Measurements from ENCODE around the gene ZFX. TPM values are rescaled to one million over a fixed set of nuclear protein-coding genes. Genes with fewer than 3 reads are reported as not detected.
"Not testable (repeated sequence)": the region's sequence is repeated elsewhere in the genome, so short reads cannot be mapped to it uniquely, and the experiment has no call there.

The ZFX gene
- 38.2 and 121 TPM in 2 replicates for total RNA-seq

- DNase-seq (ENCODE audit: low read depth) = no peak
Observed at GRCh38 chrX:24149351-24150050, at the start of gene ZFX. ZFX (plus strand) TSS chrX:24149729; CDS start chrX:24172743, 23,014 bp downstream.

- DNase-seq (ENCODE audit: low read depth) = peak; percentile 11
Observed at GRCh38 chrX:24100713-24101112, 48.8 kb upstream of the ZFX start.

- DNase-seq (ENCODE audit: low read depth) = no peak
Observed at GRCh38 chrX:24110069-24110468, 39.5 kb upstream of the ZFX start.

- no peak for DNase-seq (ENCODE audit: low read depth)
Observed at GRCh38 chrX:24113181-24113580, 36.3 kb upstream of the ZFX start.

- peak; percentile 35 for DNase-seq (ENCODE audit: low read depth)
Observed at GRCh38 chrX:24117258-24117657, 32.3 kb upstream of the ZFX start.

GRCh38 chrX:24124244-24124799 lies 25.2 kb upstream of the ZFX start:
- DNase-seq (ENCODE audit: low read depth) = peak; percentile 38

- no peak for DNase-seq (ENCODE audit: low read depth)
Observed at GRCh38 chrX:24125028-24125612, 24.4 kb upstream of the ZFX start.

GRCh38 chrX:24131476-24131875 lies 18.1 kb upstream of the ZFX start:
- no peak for DNase-seq (ENCODE audit: low read depth)

- DNase-seq (ENCODE audit: low read depth) = no peak
Observed at GRCh38 chrX:24133312-24133711, 16.2 kb upstream of the ZFX start.

- DNase-seq (ENCODE audit: low read depth) = not testable (repeated sequence)
Observed at GRCh38 chrX:24135768-24136167, 13.8 kb upstream of the ZFX start.

- no peak for DNase-seq (ENCODE audit: low read depth)
Observed at GRCh38 chrX:24137192-24137591, 12.3 kb upstream of the ZFX start.

- not testable (repeated sequence) for DNase-seq (ENCODE audit: low read depth)
Observed at GRCh38 chrX:24143982-24144381, 5.5 kb upstream of the ZFX start.

- no peak for DNase-seq (ENCODE audit: low read depth)
Observed at GRCh38 chrX:24144528-24144927, 5.0 kb upstream of the ZFX start.

GRCh38 chrX:24145303-24146186 lies 4.0 kb upstream of the ZFX start:
- peak; percentile 85 for DNase-seq (ENCODE audit: low read depth)

GRCh38 chrX:24146283-24146949 lies 3.1 kb upstream of the ZFX start:
- peak; percentile 72 for DNase-seq (ENCODE audit: low read depth)

GRCh38 chrX:24147165-24147564 lies 2.4 kb upstream of the ZFX start:
- no peak for DNase-seq (ENCODE audit: low read depth)

GRCh38 chrX:24148121-24148520 lies 1.4 kb upstream of the ZFX start:
- no peak for DNase-seq (ENCODE audit: low read depth)

GRCh38 chrX:24148535-24149350 lies 786 bp upstream of the ZFX start:
- DNase-seq (ENCODE audit: low read depth) = no peak

GRCh38 chrX:24150051-24150790 lies 692 bp downstream of the ZFX start:
- peak; percentile 41 for DNase-seq (ENCODE audit: low read depth)

GRCh38 chrX:24150898-24151297 lies 1.4 kb downstream of the ZFX start:
- no peak for DNase-seq (ENCODE audit: low read depth)
